ENCODE results near the gene PARP11.

Gene PARP11

DNA sequence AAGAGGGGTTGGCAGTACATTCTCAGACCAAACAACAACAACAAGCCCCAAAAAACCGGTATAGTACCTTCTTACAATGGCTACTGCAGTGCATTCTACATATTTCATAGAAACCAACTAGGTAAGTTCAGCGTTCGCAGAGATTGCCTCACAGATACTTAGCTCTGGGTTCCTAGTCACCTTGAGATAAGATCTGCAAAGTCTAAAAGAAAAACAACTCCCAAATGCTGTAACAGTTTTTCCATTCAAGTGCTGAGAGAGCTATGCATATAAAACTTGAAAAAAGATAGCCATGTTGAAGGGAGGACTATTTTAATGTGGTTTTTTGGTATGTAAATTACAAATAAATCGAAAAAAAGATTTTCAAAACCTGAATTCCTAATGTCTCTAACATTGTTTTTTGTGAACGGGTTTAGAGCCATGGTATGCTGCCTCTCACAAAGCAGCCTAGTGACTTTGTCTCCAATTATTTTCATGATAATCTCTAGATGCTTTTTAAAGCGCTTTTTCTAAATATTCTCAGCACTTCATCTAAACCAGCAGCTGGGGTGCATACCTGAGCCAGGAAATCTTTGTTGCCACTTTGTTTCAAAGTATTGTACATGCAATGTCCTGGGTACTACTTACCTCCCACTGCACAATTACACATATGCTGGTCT is 63.7 kb downstream of the PARP11 start:
- TF ChIP-seq, protein P1, sequence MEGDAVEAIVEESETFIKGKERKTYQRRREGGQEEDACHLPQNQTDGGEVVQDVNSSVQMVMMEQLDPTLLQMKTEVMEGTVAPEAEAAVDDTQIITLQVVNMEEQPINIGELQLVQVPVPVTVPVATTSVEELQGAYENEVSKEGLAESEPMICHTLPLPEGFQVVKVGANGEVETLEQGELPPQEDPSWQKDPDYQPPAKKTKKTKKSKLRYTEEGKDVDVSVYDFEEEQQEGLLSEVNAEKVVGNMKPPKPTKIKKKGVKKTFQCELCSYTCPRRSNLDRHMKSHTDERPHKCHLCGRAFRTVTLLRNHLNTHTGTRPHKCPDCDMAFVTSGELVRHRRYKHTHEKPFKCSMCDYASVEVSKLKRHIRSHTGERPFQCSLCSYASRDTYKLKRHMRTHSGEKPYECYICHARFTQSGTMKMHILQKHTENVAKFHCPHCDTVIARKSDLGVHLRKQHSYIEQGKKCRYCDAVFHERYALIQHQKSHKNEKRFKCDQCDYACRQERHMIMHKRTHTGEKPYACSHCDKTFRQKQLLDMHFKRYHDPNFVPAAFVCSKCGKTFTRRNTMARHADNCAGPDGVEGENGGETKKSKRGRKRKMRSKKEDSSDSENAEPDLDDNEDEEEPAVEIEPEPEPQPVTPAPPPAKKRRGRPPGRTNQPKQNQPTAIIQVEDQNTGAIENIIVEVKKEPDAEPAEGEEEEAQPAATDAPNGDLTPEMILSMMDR (IDR thresholded peaks at IDR 0.05; ENCODE audit: insufficient read depth, low read length, poor library complexity, severe bottlenecking), result no peak
- H3K27me3 ChIP-seq (replicated peaks; ENCODE audit: control insufficient read depth, insufficient read depth, low read length), result no peaks in the 10 kb centered on the region
- H3K4me3 ChIP-seq (replicated peaks; ENCODE audit: low read depth, low read length), result no peak overlapping the region
- no peaks in the 10 kb centered on the region for H3K36me3 ChIP-seq (ENCODE audit: control insufficient read depth, insufficient read depth, low read length)
- DNase-seq (ENCODE audit: extremely low read depth, insufficient read length), result no peak

DNA sequence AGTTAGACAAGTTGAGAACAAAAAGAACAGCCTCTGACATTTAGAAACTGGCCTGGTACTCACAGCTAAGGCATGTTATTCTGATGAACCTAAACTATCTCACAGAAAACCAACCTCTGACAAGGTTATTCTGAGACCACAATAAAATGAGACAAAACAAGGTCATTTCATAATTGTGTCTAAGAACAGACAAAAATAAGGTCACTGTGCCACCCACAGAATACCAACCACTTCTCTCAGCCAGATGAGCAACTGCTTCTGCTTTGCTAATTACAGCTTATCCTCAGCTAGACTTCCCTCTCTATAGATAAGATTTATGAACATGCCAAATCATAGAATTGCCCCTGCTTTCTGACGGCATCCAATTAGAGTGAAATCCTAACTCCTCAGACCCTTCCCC is 68.1 kb downstream of the PARP11 start:
- no peaks in the 10 kb centered on the region for H3K27me3 ChIP-seq (replicated peaks; ENCODE audit: control insufficient read depth, insufficient read depth, low read length)
- TF ChIP-seq, protein P1 (IDR thresholded peaks at IDR 0.05; ENCODE audit: insufficient read depth, low read length, poor library complexity, severe bottlenecking), result no peak
- DNase-seq (ENCODE audit: extremely low read depth, insufficient read length), result no peak
- no peaks in the 10 kb centered on the region for H3K36me3 ChIP-seq (ENCODE audit: control insufficient read depth, insufficient read depth, low read length)
- H3K4me3 ChIP-seq (replicated peaks; ENCODE audit: low read depth, low read length), result no peak overlapping the region

DNA sequence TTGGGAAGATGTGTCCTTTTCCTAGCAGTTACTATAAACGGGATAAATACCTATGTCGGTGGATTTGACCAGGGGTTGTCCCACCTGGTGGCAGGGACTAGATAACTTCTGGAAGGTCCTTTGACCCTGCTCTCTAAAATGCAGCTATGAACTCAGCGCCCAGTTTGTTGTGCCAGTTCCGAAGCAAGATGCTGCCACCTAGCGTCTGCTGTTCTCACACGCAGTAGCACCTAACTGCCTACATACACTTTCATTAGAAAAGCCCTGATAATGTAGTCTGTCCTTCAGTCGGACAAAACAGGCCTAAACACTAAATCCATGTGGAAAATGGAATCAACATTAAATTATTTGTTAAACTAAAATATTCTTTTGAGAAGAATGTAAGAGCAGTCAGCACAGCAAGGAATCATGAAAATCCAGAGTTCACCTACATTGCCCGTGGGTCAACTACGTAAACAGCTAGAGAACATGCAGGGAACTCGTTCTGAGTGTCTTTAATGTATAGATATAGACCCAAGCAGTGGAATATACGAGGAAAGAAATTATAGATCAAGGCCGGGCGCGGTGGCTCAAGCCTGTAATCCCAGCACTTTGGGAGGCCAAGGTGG is 69.2 kb downstream of the PARP11 start:
- no peaks in the 10 kb centered on the region for H3K27me3 ChIP-seq (replicated peaks; ENCODE audit: control insufficient read depth, insufficient read depth, low read length)
- TF ChIP-seq, protein P1 (IDR thresholded peaks at IDR 0.05; ENCODE audit: insufficient read depth, low read length, poor library complexity, severe bottlenecking), result peak; percentile 91
- no peak for DNase-seq (ENCODE audit: extremely low read depth, insufficient read length)
- no peaks in the 10 kb centered on the region for H3K36me3 ChIP-seq (ENCODE audit: control insufficient read depth, insufficient read depth, low read length)
- H3K4me3 ChIP-seq (replicated peaks; ENCODE audit: low read depth, low read length), result no peak overlapping the region

DNA sequence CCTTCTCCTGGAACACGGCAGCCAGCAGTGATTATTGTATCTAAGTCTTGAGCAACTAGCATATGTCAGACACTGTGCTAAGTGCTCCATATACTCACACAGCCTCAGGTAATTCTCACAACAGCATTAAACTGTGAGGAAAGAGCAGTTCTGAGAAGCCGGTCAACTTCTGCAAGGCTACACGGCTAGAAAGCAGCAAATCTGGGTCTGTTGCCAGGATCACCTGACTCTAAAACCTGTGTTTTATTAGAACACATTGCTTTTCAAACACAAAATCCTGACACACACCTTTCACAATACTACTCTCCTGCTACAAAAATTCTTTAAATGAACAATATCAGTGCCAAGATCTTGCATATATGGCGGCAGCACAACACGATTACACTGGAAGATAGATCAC is 70.5 kb downstream of the PARP11 start:
- TF ChIP-seq, protein P1 (IDR thresholded peaks at IDR 0.05; ENCODE audit: insufficient read depth, low read length, poor library complexity, severe bottlenecking), result no peak
- no peak for DNase-seq (ENCODE audit: extremely low read depth, insufficient read length)
- Histone ChIP-seq H3K4me3 (replicated peaks; ENCODE audit: low read depth, low read length) (no peak overlapping the region), H3K36me3 (ENCODE audit: control insufficient read depth, insufficient read depth, low read length) (no peaks in the 10 kb centered on the region), H3K27me3 (replicated peaks; ENCODE audit: control insufficient read depth, insufficient read depth, low read length) (no peaks in the 10 kb centered on the region)

DNA sequence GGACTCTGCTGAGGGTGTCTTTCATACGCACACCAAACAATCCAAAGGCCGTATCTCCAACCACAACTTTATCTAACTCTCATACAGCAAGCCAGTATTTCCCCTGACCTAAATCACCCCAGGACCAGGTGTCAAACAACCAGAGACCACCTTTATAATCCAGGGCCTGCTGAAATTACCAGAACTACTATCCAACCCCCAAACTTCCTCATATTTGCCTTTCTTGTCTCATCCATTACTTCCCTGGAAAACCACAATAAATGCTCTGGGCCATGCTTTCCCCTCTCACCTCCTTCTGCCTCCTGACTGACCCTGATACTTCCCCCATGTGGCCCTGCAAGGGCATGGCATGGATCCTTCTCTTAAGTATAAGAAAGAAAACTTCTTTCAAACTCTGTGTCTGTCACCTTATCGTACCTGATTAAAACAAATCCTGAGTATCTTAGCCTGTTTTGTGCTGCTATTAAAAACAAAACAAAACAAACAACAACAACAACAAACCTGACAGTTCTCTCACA is 75.6 kb downstream of the PARP11 start:
- H3K27me3 ChIP-seq (replicated peaks; ENCODE audit: control insufficient read depth, insufficient read depth, low read length), result no peaks in the 10 kb centered on the region
- no peak for DNase-seq (ENCODE audit: extremely low read depth, insufficient read length)
- TF ChIP-seq, protein P1 (IDR thresholded peaks at IDR 0.05; ENCODE audit: insufficient read depth, low read length, poor library complexity, severe bottlenecking), result no peak

More for the DNA sequence above, 75.6 kb downstream of the PARP11 start:
- no peak overlapping the region for H3K4me3 ChIP-seq (replicated peaks; ENCODE audit: low read depth, low read length)
- no peaks in the 10 kb centered on the region for H3K36me3 ChIP-seq (ENCODE audit: control insufficient read depth, insufficient read depth, low read length)
